ENCODE measurements around the gene LRMDA.

The LRMDA gene

GRCh38 chr10:76015245-76015644 lies 583.8 kb downstream of the LRMDA start:
- TF ChIP-seq CTCF (conservative IDR thresholded peaks at IDR 0.05; ENCODE audit: low read length) = no peak
- H3K4me3 ChIP-seq (ENCODE audit: low read length) = no peak overlapping the region
- no peak for DNase-seq (ENCODE audit: low read depth)

- no peak overlapping the region for H3K4me3 ChIP-seq (ENCODE audit: low read length)
- DNase-seq (ENCODE audit: low read depth) = no peak
- TF ChIP-seq CTCF (conservative IDR thresholded peaks at IDR 0.05; ENCODE audit: low read length) = no peak
These were observed 585.8 kb downstream of the LRMDA start for GRCh38 chr10:76017026-76017732.

- no peak for DNase-seq (ENCODE audit: low read depth)
These were observed 586.5 kb downstream of the LRMDA start for GRCh38 chr10:76017733-76018433.

GRCh38 chr10:76020630-76021029 lies 589.2 kb downstream of the LRMDA start:
- H3K4me3 ChIP-seq (ENCODE audit: low read length) = no peak overlapping the region
- no peak for TF ChIP-seq CTCF (conservative IDR thresholded peaks at IDR 0.05; ENCODE audit: low read length)
- DNase-seq (ENCODE audit: low read depth) = no peak

More at GRCh38 chr10:76017733-76018433, 586.5 kb downstream of the LRMDA start:
- TF ChIP-seq CTCF (conservative IDR thresholded peaks at IDR 0.05; ENCODE audit: low read length) = no peak
- H3K4me3 ChIP-seq (ENCODE audit: low read length) = no peak overlapping the region

- no peak overlapping the region for H3K4me3 ChIP-seq (ENCODE audit: low read length)
- TF ChIP-seq CTCF (conservative IDR thresholded peaks at IDR 0.05; ENCODE audit: low read length) = no peak
- DNase-seq (ENCODE audit: low read depth) = no peak
These were observed 590.0 kb downstream of the LRMDA start for GRCh38 chr10:76021398-76021797.

GRCh38 chr10:76022366-76022765 lies 590.9 kb downstream of the LRMDA start:
- no peak for DNase-seq (ENCODE audit: low read depth)
- no peak for TF ChIP-seq CTCF (conservative IDR thresholded peaks at IDR 0.05; ENCODE audit: low read length)
- no peak overlapping the region for H3K4me3 ChIP-seq (ENCODE audit: low read length)

GRCh38 chr10:76023007-76023406 lies 591.6 kb downstream of the LRMDA start:
- no peak for DNase-seq (ENCODE audit: low read depth)
- no peak overlapping the region for H3K4me3 ChIP-seq (ENCODE audit: low read length)
- no peak for TF ChIP-seq CTCF (conservative IDR thresholded peaks at IDR 0.05; ENCODE audit: low read length)

Measured in AG10803 (cell line).